Muscle of arm (tissue), 12 donors: Measurements from ENCODE around the gene NUDT16L1. TPM values are rescaled to one million over a fixed set of nuclear protein-coding genes. Genes with fewer than 3 reads are reported as not detected.

Experiments
- DNase-seq: peaks from one replicate; pipeline ENCODE4 v3.0.0-alpha.2; 2013
- polyA plus RNA-seq, 12 donors: library from polyadenylated mRNA; unstranded; fragments of 120-200 nt; gene quantifications; one replicate each; pipeline ENCODE4 v1.2.1, GENCODE V29; 2013; ENCODE audit not compliant: insufficient read length in 12 of 12

Gene NUDT16L1
- polyA plus RNA-seq, 12 donors = 13.6 to 55.0 (median 21.2) TPM; not detected in 1

GRCh38 chr16:4680673-4681470, 12.5 kb upstream of the NUDT16L1 start:
- no peak for DNase-seq

GRCh38 chr16:4681471-4682083, 11.8 kb upstream of the NUDT16L1 start:
- no peak for DNase-seq

- DNase-seq = no peak
Measured at GRCh38 chr16:4682084-4682591, 11.2 kb upstream of the NUDT16L1 start.

- DNase-seq = no peak
Measured at GRCh38 chr16:4682616-4683254, 10.6 kb upstream of the NUDT16L1 start.

DNA sequence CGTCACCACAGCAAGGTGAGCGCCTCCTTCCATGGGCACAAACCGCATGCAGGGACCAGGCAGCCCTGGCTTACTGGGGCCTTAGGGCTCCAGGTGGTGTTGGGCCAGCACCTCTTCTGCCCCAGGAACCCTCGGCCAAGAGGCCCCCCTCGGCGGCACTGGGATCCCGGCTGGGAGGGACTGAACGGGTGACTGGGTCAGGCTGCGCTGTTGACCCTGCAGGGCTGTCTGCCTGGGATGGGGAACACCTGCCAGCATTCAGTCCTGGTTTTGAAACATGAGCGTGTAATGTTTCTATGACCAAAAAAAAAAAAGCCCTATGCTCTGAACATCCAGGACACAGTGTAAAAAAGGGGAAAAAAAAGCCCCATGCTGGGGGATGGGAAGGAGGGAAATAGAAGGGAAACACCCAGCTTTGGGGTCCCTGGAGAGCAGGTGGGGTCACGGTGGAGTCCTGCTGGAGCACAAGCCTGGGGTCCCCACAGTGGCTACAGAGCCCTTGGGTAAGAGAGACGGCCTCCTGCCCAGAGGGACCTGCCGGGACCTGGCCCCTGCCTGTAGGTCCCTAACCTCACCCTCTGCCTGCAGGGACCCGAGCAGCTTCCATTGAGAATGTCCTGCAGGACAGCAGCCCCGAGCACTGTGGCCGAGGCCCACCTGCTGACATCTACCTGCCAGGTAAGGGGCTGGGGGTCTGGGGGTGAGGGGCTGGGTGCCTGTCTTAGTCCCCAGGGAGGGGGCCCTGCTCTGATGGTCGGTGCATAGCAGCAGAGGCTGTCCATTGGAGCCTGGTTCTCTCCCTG, 9.9 kb upstream of the NUDT16L1 start:
- no peak for DNase-seq

DNA sequence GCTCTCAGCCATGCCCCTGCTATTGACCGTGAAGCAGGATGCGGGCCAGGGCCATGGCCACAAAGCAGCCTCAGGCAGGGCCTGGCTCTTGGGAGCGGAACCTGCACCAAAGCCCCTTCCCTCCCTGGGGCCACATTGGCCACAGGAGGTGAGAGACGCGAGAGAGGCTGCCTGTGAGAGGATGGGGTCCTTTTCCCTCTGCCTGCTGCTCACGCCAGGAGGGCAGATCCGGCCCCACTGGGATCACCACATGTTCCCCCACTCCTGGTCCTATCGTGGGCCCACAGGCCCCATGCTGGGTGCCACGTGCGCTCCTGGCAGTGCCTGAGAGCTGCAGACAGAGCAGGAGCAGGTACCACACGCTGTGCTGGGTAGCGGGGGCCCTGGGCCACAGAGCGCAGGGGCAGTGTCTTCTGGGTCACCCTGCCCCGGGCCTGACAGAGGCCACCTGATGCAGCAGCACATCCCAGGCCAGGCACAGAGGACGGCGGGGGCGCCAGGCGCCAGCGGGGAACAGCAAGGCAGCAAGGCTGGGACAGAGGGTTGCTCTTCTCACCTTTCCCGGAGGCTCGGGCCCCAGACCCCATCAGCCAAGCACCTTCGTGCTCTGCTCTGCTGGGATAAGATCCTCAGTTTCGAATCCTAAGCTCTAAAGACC, 9.2 kb upstream of the NUDT16L1 start:
- DNase-seq = no peak

DNA sequence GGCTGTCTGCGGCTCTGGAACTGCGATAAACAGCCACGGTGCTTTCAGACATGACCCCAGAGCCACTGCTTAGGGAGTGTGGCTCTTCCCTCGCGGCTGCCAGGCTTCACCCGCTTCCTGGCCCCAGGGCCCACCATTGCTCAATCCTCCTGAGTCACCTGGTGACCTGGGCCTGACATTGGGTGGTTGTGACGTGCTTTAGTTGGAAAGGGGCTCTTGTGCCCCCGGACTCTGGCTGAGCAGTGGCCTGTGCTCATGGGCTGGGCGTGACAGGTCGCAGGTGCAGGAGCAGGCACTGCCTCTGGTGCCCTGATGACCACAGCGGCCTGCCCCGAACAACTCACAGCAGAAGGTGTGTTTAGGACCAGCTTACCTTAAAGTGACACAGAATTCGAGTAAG, 8.6 kb upstream of the NUDT16L1 start:
- no peak for DNase-seq

GRCh38 chr16:4685292-4685691, 8.1 kb upstream of the NUDT16L1 start:
- no peak for DNase-seq

GRCh38 chr16:4685776-4686496, 7.4 kb upstream of the NUDT16L1 start:
- no peak for DNase-seq

DNA sequence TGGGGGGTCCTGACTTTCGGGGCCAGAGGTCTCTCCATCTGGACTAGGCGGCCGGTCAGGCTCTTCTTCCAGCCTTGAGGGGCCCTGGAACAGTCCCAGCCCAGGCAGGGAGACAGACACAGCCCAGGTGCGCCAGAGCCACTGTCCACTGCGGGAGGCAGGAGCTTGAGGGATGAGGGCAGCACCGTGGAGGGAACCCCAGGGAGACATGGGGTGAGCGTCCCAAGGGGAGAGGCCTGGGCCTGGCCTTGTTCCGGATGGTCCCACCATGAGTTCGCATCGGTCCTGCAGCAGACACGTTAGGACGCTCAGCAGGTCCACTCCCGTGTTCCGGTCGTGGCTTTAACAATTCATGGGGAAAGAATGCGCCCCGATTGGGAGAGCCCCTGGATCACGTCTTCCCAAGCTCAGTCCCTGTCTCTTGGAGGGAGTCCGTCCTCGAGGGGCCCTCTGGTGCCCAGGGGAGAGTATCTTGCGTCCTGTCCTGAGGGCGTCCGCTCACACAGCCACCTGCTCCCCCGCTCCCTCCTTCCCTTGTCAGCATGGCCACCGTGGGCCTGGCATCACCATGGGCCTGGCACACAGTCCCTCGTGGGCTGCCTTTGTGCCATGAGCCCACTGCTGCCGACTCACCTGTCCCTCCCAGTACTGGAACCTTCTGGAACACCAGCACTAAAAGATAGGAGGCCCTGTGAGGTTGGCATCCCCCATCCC, 6.7 kb upstream of the NUDT16L1 start:
- DNase-seq = no peak

GRCh38 chr16:4687416-4687815, 5.9 kb upstream of the NUDT16L1 start:
- DNase-seq = no peak

GRCh38 chr16:4687946-4688673, 5.3 kb upstream of the NUDT16L1 start:
- no peak for DNase-seq

DNA sequence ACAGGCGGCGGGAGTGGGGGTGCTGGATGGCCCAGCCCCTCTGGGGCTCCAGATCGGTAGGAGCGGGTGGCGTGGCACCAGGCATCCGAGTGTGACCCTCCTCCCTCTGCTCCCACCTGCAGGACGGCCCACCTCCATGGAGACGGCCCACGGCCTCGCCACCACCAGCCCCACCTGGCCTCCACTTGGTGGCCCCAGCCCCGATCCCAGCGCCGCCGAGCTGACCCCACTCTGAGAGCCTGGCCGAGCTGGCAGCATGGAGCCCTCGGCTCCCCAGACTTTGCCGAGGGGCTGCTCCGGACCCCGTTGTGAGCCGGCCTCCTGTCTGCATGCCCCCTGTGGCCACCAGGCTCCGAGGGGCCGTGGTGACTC, 4.7 kb upstream of the NUDT16L1 start:
- no peak for DNase-seq

DNA sequence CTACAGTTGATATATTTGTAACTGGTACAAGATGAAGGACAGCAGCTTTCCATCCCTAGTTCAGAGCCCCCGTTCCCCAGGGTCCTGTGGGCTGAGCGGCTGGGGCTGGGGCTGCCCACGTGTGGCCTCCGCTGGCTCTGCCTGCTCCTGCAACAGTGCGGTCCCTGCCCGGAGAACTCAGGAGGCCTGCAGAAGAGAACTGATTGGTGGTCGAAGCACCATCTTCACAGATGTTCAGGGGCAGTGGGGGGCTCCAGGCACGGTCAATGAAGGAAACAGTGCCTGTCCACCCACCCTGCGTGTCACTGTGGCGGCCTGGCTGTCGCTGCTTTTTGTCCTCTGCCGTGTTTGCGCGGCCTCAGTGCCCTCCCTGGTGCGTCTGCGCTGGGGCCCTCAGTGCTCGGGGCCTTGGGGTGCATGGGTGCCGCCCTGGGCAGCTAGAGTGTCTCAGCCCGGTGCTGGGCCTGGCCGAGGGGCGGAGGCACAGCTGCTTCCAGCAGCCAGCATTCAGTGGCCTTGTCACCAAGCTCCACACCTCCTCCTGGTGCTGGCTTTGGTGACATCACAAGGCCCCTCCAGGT, 4.2 kb upstream of the NUDT16L1 start:
- no peak for DNase-seq

DNA sequence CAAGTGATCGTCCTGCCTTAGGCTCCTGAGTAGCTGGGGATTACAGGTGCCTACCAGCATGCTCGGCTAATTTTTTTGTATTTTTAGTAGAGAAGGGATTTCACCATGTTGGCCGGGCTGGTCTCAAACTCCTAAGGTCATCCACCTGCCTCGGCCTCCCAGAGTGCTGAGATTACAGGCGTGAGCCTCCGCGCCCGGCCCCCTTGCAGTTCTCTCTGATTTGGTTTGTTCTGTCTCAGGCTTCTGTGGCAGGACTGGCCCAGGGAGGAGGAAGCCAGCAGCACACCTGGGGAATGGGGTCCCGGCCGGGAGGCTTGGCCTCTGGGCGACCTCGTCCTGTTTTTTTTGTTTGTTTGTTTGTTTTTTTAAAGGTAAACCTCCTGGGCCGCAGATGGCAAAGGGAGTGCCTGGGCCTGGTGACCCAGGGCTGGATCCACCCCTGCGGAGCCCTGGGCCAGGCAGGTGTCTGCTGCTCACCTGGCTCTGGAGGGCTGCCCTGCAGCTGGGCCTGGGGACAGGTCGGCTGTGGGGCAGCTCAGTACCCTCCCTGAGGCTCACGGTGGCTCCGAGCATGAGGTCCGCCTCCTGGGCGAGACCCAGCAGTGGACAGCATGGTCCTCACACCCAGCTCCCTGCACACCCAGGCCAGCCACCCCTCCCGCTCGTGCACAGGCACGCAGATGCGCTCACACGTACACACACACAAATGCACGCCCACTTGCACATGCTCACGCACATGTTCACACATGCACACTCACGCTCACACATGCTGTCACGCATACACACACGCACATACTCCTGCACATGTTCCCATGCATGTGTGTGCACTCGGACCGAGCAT, 3.3 kb upstream of the NUDT16L1 start:
- no peak for DNase-seq

DNA sequence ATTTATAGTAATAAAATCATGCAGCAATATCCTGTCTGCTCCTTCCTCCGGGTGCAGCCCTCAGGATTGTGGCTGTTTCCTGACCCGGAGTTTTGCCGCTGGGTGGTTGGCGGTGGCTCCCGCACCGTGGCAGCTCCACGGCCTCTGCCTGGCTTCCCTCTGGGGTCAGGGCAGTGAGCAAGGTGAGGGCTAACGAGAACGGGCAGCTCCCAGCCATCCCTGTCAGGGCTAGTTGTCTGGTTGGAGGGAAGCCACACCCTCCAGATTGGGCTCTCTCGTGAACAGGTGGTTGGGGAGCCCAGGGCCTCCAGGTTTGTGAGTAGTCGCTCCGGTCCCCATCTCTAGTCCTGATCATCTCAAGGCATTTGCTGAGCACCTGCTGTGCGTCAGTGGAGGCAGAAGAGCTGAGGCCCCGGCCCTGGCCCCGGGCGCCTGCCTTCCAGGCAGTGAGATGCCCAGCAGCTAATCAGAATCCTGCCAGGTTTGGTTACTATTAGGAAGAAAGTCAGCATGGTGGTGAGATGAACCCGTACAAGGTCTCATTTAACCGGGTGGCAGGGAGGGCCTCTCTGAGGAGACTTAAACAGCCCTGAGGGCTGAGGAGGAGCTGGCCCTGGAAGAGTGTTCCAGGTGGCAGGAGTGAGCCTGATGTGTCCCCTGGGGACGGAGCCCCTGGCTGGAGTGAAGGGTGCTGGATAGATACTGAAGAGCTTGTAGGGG, 2.3 kb upstream of the NUDT16L1 start:
- no peak for DNase-seq

- DNase-seq = no peak
Measured at GRCh38 chr16:4691666-4692412, 1.5 kb upstream of the NUDT16L1 start.
